Endothelial cell of hepatic sinusoid (primary cell): ENCODE data around the gene CELSR1.

Experiments
- in situ Hi-C: cut with HindIII; loops from 2 replicates; pipeline ENCODE4 v1.10.0; 2017; ENCODE audit warnings: low sequenced_read_pairs

Gene CELSR1

GRCh38 chr22:46576556-46577367 is 39.3 kb upstream of the CELSR1 start:
- in situ Hi-C loops = no loop called here

DNA sequence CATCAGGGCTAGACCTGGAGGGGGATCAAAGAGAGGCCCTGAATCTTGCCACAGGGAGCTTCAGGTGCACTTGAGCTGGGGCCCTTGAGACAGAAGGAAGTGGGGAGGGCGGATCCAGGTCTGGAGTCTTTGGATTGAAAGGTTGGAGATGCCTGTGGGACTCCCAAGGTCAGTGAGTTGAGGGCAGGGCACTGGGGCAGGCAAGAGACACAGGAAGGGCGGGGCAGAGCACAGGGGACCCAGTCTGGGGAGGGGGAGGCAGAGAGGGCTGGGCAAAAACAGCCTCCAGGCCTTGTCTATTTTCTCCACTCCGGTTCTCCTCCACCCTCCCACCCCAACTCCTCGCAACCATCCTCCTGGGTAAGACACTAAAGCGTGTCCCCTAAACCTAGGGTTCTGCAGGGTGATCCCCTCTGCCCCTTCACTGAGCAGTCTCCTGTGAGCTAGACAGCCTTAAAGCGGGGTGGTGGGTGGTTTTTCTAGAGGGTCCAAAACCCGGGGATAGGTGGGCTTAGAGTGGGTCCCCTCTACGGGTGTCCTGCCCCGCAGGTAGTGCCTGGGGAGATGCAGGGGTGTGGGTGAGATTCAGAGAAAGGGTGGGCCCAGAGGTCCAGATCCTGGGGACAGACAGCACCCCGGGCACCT is 38.6 kb upstream of the CELSR1 start:
- in situ Hi-C loops = no loop called here

DNA sequence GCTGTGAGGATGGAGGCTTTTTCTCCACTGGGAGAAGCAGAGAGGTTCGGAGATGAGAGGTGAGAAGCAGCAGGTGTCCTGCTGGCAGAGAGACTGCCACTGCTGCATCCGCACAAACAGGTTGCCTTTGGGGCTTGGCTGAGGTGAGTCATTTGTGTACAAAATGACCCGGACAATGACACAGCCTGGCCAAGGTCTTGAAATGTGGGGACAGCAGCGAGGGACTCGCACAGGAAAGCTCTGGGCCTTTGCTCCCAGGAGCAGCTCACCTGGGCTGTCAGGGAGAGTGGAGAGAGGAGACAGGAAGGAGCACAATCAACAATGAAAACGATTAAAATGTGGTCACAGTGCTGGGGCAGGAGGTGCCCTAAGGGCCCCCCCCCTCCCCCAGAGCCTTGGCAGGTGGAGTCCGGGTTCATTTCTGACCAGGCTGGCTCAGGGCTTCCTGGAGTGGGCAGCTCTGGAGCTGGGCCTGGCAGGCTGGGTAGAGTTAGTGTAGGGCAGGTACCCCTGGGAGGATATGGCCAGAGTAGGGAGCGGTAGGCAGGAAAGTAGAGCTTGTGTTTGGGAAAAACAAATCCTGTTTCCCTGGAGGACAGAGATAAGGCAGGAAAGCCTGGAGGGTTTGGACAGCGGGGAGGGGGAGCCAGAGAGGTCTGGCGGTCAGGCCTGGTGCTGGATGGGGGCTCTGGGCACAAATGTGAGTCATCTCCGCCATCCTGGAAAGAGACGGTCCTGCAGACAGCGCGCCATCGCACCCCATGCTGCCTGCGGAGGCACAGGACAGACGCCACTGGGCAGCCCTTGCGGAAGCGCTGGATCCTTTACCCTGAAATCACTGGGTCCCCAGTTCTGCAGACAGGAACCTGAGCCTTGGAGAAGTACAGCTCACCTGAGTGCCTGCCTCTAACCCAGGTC is 37.8 kb upstream of the CELSR1 start:
- in situ Hi-C loops = no loop called here

DNA sequence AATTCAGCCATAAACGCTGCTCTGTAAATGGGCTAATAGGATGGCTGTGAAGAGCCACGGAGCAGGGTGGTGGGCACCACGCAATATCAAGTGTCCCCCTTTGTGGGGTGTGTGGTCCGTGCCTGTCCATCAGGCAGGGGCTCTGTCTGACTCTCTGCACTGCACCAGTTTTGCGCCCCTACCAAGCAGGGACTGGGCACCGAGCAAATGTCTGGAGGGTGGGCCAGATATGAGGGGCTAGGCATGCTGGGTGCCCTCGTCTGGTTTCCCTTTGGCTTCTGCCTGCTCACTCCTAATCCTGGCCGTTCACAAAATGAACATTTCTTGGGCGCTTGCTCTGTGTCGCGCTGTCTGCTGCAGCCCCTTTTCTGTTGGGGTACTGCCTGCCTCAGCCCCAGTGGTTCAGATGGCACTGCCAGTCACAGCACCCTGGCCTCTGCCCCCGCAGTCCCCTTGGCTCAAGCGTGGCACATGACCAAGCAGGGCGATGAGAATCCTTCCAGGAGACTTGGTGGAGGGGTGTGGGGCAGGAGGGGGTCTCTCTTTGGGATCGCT is 37.1 kb upstream of the CELSR1 start:
- in situ Hi-C loops = no loop called here

- in situ Hi-C loops = no loop called here
Measured at GRCh38 chr22:46573781-46574437, 36.5 kb upstream of the CELSR1 start.

DNA sequence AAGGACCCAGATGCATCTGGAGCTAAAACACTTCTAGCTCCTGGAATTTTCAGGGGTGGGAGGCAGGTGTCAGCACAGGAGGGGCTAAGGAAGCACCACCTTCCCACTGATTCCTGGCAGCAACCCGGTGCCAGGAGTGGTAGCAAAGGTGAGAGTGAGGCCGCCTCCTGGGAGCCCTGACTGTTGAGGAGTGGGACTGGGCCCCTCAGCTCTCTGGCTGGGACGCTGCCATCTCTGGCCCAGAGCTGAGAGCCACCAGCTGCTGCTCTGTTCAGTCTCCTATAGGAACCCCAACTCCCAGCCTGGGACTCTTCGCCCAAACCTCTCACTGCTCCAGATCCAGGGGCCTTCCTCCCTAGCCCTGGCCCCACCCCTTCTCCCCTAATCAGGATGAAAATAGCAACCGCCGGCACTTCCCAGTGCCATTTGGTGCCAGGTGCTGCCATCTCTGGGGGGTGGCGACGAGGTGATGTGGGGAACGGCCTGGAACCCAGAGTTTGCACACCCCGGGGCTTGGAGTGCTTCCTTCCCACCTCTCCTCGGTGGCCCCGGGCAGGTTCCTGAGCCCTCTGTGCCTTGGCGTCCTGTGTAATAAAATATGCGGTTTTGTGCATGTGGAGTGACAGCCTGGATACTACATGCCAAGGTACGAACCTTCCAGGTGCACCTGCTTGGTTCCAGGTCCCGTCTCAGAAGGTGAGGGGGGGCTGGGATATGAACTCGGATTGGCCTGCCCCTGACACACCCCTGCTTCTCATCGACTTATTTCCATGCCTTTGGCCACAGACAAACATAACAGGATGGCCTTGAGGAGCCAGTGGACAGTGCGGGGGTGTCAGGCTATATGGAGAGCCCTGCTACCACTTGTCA is 35.7 kb upstream of the CELSR1 start:
- in situ Hi-C loops = no loop called here

- in situ Hi-C loops = no loop called here
Measured at GRCh38 chr22:46571642-46572250, 34.3 kb upstream of the CELSR1 start.

- in situ Hi-C loops = loop anchor here (5.0 to 10.0 kb wide), 2 partner anchors 87 to 235 kb away; partner anchors contain the start of gene TRMU
Measured at GRCh38 chr22:46569848-46570695, 32.7 kb upstream of the CELSR1 start.

GRCh38 chr22:46569055-46569847 is 31.8 kb upstream of the CELSR1 start:
- in situ Hi-C loops = loop anchor here (5.0 to 10.0 kb wide), 2 partner anchors 88 to 234 kb away; partner anchors contain the start of gene TRMU

DNA sequence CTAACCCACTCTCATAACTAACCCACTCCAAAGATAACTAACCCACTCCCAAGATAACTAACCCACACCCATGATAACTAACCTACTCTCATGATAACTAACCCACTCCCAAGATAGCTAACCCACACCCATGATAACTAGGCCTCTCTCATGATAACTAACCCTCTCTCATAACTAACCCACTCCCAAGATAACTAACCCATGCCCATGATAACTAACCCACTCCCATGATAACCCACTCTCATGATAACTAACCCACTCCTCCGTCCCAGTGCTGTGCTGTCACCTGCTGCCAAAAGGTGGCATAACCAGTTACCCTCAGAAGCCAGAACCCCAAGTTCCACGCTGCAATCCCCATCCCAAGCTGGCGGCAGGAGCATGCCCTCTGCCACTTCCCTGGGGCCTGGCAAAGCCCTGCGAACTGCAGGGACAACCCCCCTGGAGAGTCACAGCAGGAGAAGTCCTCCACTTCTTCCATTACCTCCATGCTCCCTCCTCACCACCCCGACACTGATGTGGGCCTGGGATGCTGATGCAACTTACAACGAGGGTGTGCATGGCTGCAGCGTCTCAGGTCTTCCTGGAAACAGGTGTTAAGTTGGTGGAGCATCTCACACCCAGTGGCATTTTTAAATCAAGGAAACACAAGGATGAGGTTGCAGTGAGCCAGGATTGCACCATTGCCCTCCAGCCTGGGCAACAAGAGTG is 30.8 kb upstream of the CELSR1 start:
- in situ Hi-C loops = loop anchor here (5.0 to 10.0 kb wide), 2 partner anchors 89 to 233 kb away; partner anchors contain the start of gene TRMU

- in situ Hi-C loops = loop anchor here (5.0 to 10.0 kb wide), 2 partner anchors 90 to 233 kb away; partner anchors contain the start of gene TRMU
Measured at GRCh38 chr22:46567471-46567870, 30.1 kb upstream of the CELSR1 start.

DNA sequence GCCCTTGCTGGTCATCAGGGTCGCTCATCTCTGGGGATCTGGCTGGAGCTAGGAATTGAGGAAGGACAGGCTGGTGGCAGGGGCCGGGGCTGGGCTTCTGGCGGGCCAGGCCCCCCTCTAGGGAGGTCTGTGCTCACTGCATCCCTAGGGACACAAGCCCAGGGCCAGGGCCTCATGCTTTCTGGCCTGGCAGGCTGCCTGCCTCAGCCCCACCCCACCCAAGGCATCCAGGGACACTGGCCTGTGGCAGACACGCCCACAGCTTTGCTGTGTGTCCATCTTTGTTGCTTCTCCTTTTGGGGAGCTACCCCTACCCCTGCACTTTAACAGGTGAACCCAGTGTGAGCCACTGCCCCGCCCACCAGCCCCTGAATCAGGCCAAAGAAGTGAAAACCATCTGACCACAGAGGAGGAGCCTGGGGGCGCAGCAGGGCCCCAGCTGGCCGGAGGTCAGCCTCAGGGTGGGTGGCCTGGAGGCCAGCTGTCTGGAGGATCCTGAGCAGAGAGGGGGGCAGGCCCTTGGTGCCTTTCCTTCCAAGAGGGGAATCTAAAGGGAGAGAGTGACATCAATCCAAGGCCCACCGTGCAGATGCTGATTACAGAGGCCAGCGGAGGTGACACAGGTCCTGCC is 26.8 kb upstream of the CELSR1 start:
- in situ Hi-C loops = loop anchor here (10.0 kb wide), 1 partner anchor 229 kb away; the partner anchor contains the start of gene TRMU

DNA sequence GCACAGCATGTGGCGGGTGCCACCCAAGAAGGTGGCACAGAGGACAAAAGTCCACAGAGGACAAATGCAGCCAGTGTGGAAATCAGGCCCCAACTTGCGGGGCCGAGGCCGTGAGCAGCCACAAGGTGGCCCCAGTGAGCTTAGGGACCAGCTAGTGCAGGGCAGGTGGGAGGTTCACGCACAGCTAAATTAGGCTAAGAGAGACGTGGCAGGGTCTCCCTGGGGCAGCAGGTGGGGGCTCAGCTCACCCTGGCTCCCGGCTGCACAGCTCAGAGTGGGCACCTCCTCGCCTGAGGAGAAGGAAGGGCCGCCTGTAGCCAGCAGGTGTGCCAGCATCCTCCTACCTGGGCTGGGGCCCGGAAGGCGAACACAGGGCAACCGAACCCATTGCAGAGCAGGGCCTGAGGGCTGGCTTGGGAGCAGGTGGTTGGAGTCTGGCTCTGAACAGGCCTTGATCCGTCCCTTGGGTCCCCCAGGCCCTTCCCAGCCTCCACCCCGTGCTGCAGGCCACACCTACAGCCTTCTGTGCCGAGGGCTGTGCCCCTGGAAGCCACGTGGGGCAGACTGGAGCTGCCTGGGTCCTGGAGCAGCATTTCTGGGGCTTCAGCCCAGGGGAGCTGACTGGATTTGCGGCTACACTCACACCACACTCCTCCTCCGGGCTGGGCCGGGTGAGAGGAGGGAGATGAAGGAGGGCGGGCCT is 26.1 kb upstream of the CELSR1 start:
- in situ Hi-C loops = loop anchor here (10.0 kb wide), 1 partner anchor 229 kb away; the partner anchor contains the start of gene TRMU

DNA sequence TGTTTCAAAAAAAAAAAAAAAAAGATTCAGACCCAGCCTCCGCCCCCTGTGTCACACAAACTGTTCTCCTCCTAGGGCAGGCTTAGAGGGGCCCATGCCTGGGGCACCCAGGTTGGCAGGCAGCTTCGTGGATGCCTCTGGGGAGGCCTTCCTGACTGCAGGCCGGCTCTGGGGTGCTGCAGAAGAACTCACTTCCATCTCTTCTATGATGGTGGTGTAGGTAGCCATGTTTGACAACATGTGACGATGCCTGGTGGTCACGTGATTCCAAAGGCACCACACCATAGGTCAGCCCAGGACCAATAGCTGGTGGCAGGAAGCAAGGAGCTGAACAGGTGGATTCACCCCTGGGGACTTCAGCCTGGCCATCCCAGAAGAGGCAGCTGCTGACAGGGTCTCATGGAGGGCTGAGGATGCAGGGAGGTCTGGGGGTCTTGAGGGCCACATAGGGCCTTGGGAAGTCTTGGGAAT is 24.1 kb upstream of the CELSR1 start:
- in situ Hi-C loops = loop anchor here (10.0 kb wide), 1 partner anchor 227 kb away; the partner anchor contains the start of gene TRMU
